ENCODE data around the gene PHACTR1. TPM values are rescaled to one million over a fixed set of nuclear protein-coding genes. Genes with fewer than 3 reads are reported as not detected.
"Not testable (repeated sequence)": the region's sequence is repeated elsewhere in the genome, so short reads cannot be mapped to it uniquely, and the experiment has no call there.

Gene PHACTR1
- total RNA-seq, 1 donor from 2014 or later: 7.9 TPM

- DNase-seq (ENCODE audit: low read depth): no peak
Observed at GRCh38 chr6:13147376-13147775, 430.8 kb downstream of the PHACTR1 start.

GRCh38 chr6:13147782-13148181, 431.2 kb downstream of the PHACTR1 start:
- DNase-seq (ENCODE audit: low read depth): no peak

- peak; percentile 23 for DNase-seq (ENCODE audit: low read depth)
Observed at GRCh38 chr6:13152764-13153163, 436.2 kb downstream of the PHACTR1 start.

GRCh38 chr6:13156381-13156780, 439.8 kb downstream of the PHACTR1 start:
- no peak for DNase-seq (ENCODE audit: low read depth)

- DNase-seq (ENCODE audit: low read depth): peak; percentile 51
Observed at GRCh38 chr6:13157293-13157692, 440.7 kb downstream of the PHACTR1 start.

GRCh38 chr6:13159300-13159699, 442.7 kb downstream of the PHACTR1 start:
- peak; percentile 67 for DNase-seq (ENCODE audit: low read depth)

GRCh38 chr6:13159822-13160221, 443.3 kb downstream of the PHACTR1 start:
- not testable (repeated sequence) for DNase-seq (ENCODE audit: low read depth)

- no peak for DNase-seq (ENCODE audit: low read depth)
Observed at GRCh38 chr6:13163161-13163944, 446.8 kb downstream of the PHACTR1 start.

- no peak for DNase-seq (ENCODE audit: low read depth)
Observed at GRCh38 chr6:13164291-13164690, 447.7 kb downstream of the PHACTR1 start.

GRCh38 chr6:13165502-13166172, 449.1 kb downstream of the PHACTR1 start:
- no peak for DNase-seq (ENCODE audit: low read depth)

- DNase-seq (ENCODE audit: low read depth): no peak
Observed at GRCh38 chr6:13166269-13166668, 449.7 kb downstream of the PHACTR1 start.

- no peak for DNase-seq (ENCODE audit: low read depth)
Observed at GRCh38 chr6:13166916-13167315, 450.3 kb downstream of the PHACTR1 start.

- DNase-seq (ENCODE audit: low read depth): no peak
Observed at GRCh38 chr6:13172291-13172690, 455.7 kb downstream of the PHACTR1 start.

GRCh38 chr6:13175087-13175486, 458.5 kb downstream of the PHACTR1 start:
- no peak for DNase-seq (ENCODE audit: low read depth)

- no peak for DNase-seq (ENCODE audit: low read depth)
Observed at GRCh38 chr6:13175759-13176158, 459.2 kb downstream of the PHACTR1 start.

GRCh38 chr6:13177664-13178063, 461.1 kb downstream of the PHACTR1 start:
- peak; percentile 48 for DNase-seq (ENCODE audit: low read depth)

- DNase-seq (ENCODE audit: low read depth): no peak
Observed at GRCh38 chr6:13178107-13178506, 461.5 kb downstream of the PHACTR1 start.

GRCh38 chr6:13180538-13180937, 464.0 kb downstream of the PHACTR1 start:
- peak; percentile 26 for DNase-seq (ENCODE audit: low read depth)

- no peak for DNase-seq (ENCODE audit: low read depth)
Observed at GRCh38 chr6:13181393-13181792, 464.8 kb downstream of the PHACTR1 start.

- DNase-seq (ENCODE audit: low read depth): no peak
Observed at GRCh38 chr6:13183415-13184088, 467.0 kb downstream of the PHACTR1 start.

GRCh38 chr6:13184089-13184468, 467.5 kb downstream of the PHACTR1 start:
- no peak for DNase-seq (ENCODE audit: low read depth)

- no peak for DNase-seq (ENCODE audit: low read depth)
Observed at GRCh38 chr6:13184547-13184946, 468.0 kb downstream of the PHACTR1 start.
